Fibroblast of upper back skin (primary cell): ENCODE results near the gene NR1D1.

Experiments
- DNase-seq: peaks from one replicate; pipeline ENCODE4 v3.0.0-alpha.2; 2013

Gene NR1D1

GRCh38 chr17:40111221-40112128 is 11.1 kb upstream of the NR1D1 start:
- DNase-seq = peak; percentile 98

- DNase-seq = no peak
Observed at GRCh38 chr17:40110026-40110845, 9.8 kb upstream of the NR1D1 start.

GRCh38 chr17:40108970-40109824 is 8.8 kb upstream of the NR1D1 start:
- DNase-seq = no peak

GRCh38 chr17:40107522-40108174 is 7.3 kb upstream of the NR1D1 start:
- no peak for DNase-seq

- DNase-seq = peak; percentile 71
Observed at GRCh38 chr17:40106760-40107521, 6.6 kb upstream of the NR1D1 start.

- DNase-seq = no peak
Observed at GRCh38 chr17:40105861-40106759, 5.7 kb upstream of the NR1D1 start.

GRCh38 chr17:40104594-40105486 is 4.5 kb upstream of the NR1D1 start:
- DNase-seq = no peak

- no peak for DNase-seq
Observed at GRCh38 chr17:40103688-40104087, 3.3 kb upstream of the NR1D1 start.

GRCh38 chr17:40103071-40103661 is 2.8 kb upstream of the NR1D1 start:
- no peak for DNase-seq

GRCh38 chr17:40101367-40102210 is 1.2 kb upstream of the NR1D1 start:
- DNase-seq = no peak

- peak; percentile 98 for DNase-seq
Observed at GRCh38 chr17:40100669-40101366, 429 bp upstream of the NR1D1 start.

- no peak for DNase-seq
Observed at GRCh38 chr17:40099619-40100418, 570 bp downstream of the NR1D1 start.

GRCh38 chr17:40098846-40099618 is 1.4 kb downstream of the NR1D1 start:
- peak; percentile 99 for DNase-seq

GRCh38 chr17:40097931-40098845 is 2.2 kb downstream of the NR1D1 start:
- DNase-seq = no peak

- no peak for DNase-seq
Observed at GRCh38 chr17:40097087-40097486, 3.3 kb downstream of the NR1D1 start.
